HG03558 (cell line): ENCODE data around the gene AMMECR1L.
"Not testable (repeated sequence)": the region's sequence is repeated elsewhere in the genome, so short reads cannot be mapped to it uniquely, and the experiment has no call there.

Experiments used
- ATAC-seq: cut with Tn5 transposase; IDR thresholded peaks from one replicate; pipeline ENCODE4 v1.9.1; 2021; ENCODE audit warnings: moderate number of reproducible peaks; ENCODE audit not compliant: unreplicated experiment; ENCODE audit errors: extremely low read depth

AMMECR1L gene

DNA sequence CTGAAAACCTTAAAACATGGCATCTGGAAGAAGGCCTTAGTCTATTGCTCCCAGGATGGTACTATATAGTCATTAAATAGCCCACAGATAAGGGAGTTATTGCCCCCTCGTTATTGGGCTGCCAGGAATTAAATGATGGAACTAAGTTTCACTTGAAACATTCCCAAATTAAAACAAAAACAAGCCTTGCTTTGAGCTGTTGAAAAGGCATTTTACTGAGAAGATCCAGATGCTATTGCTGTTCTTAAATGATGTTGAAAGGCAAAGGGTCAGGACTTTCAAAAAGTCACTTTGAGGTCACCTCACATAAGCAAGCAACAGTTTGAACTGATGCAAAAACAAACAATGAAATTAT is 2.0 kb upstream of the AMMECR1L start:
- ATAC-seq: no peak

DNA sequence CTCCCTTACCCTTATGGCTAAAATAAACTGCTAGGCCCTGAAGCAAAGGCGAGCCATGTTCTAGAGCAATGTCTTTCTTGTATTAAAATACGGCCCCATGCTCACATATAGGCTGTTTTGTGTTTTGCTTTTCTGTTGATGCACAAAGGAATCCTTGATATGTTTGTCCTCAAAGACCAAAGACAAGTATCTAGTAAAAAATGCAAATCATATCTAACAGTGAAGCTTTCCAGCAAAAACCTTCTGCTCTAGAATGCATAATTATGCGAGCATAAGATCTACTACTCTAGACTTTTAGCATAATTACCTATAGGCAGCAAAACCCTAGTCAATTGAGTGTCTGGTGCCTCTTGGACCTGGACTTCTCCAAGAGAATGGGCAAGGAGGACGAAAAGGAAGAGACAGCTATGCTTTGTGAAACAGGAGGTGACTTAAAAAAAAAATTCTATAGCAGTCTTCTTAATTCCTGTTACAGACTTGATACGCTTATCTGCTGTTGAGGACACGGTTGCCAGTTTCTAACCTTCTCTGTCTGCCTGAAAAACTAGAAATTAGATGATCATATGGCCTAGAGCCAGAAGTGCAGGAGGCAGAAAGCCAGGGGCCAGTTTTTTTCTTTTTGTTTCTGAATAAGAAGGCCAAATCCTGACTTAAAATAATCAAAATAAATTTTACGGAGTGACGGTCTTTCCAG is 1.5 kb upstream of the AMMECR1L start:
- ATAC-seq: no peak

DNA sequence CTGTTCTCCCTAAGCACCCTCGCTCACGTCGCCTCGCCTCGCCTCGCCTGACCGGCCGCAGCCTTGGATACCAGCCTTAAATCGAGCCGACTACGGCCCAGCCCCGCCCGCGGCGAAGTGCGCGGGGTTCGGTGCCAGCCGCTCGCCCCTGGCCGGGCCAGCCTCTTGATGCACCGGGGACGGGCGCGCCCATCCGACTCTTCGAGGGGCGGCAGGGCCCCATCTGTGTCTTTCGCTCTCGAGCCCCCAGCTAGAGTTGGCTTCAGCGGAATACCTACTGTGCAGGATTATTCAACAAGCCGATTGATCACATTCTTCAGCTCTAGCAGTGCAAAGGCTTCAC is 808 bp upstream of the AMMECR1L start:
- ATAC-seq: not testable (repeated sequence)

DNA sequence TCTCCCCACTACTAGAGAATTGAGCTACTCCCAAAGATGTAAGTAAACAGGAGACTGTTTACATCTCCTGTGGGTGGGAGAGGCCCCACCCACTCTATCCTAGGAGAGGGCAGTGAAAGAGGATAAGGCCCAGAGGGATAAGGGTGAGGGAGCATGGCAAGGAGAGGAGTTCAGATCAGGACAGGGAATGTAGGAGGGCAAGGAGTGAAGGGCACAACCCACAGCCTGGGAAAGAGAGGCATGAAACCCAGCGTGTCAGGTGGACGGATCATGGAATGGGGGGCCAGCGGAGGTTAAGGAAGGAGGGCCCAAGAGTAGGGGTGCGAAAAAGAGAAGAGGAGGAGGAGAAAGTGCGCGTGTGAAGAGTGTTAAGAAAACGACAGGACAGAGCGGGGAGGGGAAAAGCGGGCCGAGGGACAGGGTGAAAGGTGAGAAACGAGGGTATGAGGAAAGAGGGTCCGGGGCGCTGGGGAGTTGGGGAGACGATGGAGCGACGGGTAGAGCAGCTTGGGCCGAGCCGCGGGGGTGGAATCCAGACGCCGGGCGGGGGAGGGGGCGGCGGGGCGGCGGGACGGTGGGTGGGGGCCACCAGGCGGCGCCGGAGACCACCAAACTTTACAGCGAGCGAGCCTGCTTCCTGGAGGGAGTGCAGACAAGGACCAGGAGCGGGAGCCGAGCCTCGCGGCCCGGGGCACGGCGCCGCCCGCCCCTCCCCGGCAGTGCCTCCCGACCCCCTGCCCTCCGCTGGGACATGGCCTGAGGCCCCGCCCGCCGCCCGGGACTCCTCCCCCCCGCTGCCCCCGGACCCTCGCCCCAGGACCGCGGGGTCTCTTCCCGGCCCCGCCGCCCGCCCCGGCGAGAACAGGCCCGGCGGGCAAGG is 655 bp downstream of the AMMECR1L start:
- ATAC-seq: not testable (repeated sequence)

DNA sequence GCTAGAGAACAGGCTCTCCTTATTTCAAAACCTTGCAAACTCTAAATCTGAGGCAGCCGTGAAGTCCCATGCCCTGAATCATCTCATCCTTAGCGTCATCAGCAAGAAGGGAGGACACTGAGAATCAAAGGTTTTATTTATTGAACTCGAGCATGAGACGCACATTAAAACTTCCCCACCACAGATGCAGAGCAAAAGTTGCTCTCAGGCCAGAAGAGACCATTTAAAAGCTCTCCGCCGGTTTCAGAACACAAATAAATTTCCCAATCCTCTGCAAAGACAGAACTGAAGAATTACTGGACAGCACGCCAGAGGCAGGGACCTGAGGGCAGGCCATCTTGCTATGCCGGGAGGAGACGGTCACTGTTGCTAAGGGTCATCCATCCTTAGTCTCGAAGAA is 1.3 kb downstream of the AMMECR1L start:
- no peak for ATAC-seq

DNA sequence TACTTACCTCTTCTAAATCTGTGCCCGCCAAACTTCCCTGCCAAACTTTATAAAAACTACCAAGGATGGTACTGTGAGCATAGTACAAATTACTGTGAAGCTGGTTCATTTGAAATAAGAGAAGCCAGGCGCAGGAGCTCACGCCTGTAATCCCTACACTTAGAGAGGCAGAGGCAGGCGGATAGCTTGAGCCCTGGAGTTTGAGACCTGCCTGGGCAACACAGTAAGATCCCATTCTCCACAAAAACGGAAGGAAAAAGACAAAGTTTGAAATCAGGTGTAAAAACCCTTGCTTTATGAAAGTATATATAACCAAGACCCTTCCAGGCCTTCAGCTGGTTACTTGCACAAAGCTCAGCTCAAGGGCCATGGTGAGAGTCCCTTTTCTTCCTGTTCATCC is 5.9 kb downstream of the AMMECR1L start:
- ATAC-seq: no peak

DNA sequence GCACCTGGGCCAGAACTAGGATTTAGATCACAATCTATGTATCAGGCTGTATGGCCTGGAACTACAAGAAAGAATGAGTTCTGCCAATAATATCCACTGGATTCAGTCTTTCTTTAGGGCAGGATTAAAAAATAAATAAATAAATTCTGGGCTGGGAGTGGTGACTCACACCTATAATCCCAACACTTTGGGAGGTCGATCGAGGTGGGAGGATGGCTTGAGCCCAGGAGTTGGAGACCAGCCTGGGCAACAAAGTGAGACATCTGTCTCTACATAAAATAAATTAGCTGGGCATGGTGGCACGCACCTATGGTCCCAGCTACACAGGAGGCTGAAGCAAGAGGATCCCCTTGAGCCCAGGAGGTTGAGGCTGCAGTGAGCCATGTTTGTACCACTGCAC is 8.1 kb downstream of the AMMECR1L start:
- ATAC-seq: no peak

DNA sequence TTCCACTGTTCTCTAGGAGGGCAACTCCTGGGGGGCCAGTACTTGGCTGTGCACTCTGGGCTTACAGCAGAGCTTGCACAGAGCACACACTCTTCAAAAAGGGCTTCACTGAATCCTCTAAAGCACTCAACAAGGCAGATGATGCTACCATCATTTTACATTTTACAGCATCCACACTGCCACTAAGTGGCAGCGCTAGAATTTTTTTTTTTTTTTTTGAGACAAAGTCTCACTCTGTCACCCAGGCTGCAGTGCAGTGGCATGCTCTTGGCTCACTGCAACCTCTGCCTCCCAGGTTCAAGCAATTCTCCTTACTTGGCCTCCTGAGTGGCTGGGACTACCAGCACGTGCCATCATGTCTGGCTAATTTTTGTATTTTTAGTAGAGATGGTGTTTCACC is 8.6 kb downstream of the AMMECR1L start:
- no peak for ATAC-seq

DNA sequence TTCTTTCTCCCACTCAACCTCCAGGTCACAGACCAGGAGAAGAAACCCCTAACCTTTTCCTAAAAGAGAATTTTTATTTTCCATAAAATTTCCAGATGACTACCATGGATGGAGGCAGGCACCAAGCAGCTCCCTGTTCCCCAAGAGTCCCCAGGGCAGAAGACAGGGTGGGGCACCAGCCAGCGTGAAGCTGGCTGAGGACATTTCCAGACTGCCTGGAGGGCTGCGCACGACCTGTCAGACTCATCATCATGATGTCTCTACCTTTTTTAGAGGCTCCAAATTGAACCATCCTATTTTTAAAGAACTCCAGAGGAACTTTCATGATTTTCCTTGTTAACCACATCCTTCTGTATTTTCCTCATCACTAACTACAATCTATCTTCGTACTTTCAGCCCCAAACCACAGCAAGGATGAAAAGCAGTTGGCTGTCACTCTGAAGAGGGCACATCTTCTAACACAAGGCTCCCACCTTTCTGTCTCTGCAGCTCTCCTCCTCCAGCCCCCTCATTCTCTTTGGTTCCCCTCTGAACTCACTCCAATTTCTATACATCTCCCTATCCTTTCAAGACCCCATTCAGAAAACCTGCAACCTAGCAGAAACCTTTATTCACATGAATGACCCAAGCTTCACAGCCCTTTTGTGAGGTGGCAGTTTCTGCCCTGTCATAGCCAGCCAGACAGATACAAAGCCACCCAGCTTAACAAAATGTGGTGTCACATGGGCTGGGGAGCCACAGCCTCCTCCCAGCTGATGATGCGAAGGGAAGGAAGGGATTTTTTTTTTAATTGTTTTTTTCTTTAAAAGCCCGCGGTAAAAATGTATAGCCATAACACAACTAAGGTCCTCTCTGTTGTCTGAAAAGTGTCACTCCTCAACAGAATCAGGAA is 11.1 kb downstream of the AMMECR1L start:
- no peak for ATAC-seq

DNA sequence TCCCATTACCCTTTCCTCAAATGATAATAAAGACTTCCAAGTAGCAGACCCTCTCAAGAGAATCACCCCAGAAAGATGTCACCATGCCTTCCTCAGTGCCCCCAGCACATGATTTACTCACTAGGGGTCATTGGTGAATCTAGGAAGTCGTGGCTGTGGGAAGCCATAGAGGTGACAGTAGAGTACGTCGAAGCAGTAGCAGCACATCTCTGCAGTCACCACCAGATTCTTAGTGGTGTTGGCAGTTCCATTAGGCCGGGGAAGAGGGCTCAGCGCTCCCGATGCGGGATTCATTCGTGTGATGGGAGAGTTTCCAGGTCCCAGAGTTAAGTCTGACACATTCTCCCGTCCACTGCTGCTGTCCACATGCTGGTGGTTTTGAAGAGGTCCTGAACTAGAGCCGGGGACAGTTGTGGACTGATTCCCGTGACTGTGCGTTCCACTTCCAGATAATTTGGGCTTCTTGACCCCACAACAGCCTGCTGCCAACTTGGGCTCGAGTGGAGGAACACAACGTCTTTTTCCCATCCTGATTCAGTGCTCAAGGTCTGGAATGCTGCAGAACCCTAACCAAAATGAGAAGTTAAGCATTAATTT is 12.0 kb downstream of the AMMECR1L start:
- no peak for ATAC-seq

DNA sequence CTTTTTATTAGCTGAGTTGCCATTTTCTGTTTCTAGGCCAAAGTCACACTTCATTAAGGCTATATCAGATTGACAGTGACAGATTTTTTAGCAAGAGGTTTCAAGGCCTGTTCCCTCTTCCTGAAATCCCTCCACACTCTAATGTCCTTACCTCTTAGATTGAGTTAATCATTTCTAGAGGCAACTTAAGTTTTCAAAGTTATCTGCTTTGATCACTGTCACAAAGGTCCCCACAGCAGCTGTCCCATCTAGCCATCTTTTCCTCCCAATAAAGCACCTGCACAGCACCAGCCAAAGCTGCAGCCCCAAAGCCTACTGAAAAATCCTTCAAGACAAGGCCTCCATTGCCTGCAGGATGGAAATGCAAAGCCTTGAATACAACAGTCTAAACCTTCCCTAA is 13.4 kb downstream of the AMMECR1L start:
- ATAC-seq: no peak

DNA sequence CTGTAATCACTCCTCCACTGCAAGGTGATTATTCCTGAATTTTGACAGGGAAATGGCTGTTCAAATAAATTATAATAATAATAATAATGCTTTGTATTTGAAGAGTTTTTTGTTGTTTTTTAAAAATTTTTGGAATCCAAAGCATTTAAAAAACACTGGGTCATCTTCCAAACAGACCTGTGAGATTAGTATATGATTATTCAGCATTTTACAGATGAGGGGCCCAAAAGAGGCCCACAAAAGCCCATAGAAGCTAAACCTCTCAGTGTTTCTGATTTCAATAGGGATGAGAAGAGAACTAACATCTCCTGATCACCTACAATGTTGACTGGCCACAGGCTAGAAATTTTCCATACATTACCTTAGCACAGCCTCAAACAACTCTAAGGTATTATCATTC is 19.8 kb downstream of the AMMECR1L start:
- ATAC-seq: no peak

DNA sequence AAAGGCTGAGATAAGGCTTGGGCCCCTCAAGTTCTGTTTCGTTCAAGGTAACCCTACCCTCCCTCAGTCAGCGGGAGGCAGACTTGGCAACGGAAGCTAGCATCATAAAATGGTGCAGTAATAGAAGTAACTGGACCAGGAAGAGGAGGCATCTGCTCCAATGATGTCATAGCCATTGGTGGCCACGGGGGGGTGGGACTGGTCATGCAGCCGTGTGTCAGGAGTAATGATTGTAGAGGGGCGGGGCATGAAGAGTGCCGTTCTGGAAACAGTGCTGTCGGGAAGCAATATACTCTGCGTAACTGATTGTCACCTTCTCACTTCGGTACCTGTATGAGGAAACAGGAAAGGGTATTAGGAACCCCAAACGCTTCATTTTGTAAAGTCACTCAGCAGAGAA is 20.9 kb downstream of the AMMECR1L start:
- no peak for ATAC-seq

DNA sequence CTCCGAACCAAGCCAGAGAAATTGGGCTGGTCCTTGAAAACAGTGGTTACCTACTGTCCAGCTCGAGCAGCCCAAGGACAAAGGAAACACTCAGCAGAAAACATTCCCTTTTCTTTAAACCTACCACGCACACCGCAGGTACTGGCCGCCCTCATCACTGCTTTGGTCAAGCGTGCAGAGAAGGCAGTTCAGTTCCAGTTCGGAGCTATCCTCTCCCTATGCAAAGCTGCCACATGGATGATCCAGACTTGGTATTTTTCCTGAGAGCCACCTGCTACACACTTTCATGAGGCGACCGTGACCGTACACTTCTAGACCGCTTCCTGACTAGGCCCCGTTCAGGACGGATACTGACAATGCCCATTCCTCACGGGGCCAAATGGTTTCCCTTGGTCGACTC is 23.5 kb downstream of the AMMECR1L start:
- ATAC-seq: no peak

DNA sequence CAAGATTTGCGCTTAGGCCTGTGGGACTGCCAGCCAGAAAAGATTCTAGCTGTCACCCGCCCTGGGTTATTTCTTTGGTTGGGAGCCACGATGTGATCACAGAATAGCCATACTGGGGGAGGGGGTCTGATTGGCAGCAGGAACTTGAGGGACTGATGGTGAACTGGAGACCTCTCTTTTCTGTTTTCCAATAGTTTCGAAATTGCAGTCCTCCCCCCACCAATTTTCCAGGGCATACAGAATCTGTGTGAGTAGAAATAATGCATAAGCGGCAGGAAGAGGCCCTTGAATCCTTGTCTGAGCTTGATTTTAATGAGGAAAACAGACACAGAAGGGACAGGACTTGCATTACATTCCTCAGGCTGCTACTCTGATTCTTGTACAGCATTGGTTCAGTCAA is 25.6 kb downstream of the AMMECR1L start:
- ATAC-seq: no peak

DNA sequence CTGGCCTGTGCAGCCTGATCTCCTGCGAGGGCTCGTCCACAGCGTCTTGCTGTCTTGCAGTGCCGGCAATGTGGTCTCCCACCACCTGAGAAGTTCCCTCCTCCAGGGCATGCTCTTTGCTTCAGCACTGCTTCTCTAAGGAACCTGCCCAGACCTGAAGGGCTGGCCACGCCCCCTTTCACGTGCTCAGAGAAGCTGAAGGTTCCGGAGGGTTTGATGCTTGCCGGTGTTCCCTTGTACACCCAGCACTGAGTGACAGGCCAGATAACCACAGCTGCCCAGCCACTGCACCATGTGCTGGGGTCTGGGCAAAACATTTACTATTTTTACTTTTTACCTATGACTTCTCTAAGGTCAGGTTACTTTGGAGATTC is 26.1 kb downstream of the AMMECR1L start:
- ATAC-seq: no peak

DNA sequence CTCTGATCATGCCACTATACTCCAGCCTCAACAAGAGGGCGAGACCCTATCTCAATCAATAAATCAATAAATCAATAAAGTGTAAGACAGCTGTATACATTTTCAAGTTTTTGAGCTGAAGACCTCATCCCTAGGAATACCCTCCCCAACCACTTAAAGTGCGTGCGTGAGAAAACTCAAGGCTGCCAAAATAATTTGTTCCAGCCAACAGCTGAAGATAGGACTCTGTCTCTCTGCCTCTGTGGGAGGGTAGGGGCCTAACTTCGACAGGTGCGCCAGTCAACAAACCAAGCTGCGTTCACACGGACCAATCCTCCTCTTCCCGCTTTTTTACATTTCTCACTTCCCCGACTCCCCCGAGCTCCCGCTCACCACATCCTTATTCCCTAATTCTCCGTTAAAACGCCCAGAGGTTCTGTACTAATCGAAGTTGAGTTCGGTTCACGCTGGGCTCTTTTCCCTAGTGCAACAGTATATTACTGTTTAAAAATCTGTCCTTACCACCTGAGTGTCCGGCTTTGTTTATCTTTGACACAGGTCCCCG is 28.4 kb downstream of the AMMECR1L start:
- ATAC-seq: no peak

DNA sequence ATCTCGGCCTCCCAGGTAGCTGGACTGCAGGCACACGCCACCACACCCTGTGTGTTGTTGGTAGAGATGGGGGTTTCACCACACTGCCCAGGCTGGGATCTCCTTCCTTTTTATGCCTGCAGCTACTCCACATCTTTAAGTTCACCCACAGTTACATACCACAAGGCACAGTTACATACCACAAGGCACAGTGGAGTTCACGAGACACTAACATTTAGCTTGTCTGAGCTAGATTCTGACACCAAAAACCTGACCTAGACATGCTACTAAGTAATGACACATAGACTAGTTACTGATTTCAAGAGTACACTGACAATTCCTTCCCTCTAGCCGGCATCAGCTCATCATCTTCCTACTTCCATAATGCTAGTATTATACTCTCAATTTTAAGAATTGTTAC is 32.1 kb downstream of the AMMECR1L start:
- no peak for ATAC-seq

DNA sequence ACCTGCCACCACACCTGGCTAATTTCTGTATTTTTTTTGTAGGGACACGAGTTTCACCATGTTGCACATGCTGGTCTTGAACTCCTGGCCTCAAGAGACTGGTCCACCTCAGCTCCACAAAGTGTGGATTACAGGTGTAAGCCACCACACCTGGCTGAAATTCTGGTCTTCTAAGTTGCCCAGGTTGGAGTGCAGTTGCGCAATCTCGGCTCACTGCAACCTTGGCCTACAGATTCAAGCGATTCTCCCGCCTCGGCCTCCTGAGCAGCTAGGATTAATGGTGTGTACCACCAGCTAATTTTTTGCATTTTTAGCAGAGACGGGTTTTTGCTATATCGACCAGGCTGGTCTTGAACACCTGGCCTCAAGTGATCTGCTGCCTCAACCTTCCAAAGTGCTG is 33.4 kb downstream of the AMMECR1L start:
- ATAC-seq: no peak

DNA sequence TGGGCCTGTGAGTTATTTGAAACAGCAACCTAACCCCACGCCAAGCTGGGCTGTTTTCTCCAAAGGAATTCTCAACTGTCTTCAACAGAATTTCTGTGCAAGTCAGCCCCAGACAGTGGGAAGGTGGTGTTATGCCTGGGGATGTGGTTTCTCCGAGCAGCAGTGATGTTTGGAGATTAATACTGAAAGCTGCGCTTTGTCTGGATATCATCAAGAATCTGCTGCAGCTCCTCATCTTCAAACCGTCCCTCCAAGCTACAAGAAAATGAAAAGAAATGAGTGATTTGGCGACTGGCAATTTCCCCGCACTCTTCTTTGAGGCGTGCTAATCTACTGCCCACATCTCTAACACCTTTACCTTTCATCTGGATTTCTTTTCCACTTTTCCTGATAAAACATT is 37.8 kb downstream of the AMMECR1L start:
- ATAC-seq: no peak
